Globus pallidus (tissue), 1 donor: ENCODE data around the gene MIAT.
"Not testable (repeated sequence)": the region's sequence is repeated elsewhere in the genome, so short reads cannot be mapped to it uniquely, and the experiment has no call there.

Experiments
- DNase-seq: peaks from one replicate; pipeline ENCODE4 v3.0.0-alpha.2; 2015; ENCODE audit warnings: low spot score

The MIAT gene

GRCh38 chr22:26700462-26700861 lies 43.1 kb downstream of the MIAT start:
- DNase-seq, result no peak

GRCh38 chr22:26700886-26701285 lies 43.5 kb downstream of the MIAT start:
- no peak for DNase-seq

- no peak for DNase-seq
Observed at GRCh38 chr22:26701323-26701722, 43.9 kb downstream of the MIAT start.

GRCh38 chr22:26702906-26703830 lies 45.8 kb downstream of the MIAT start:
- DNase-seq, result no peak

- DNase-seq, result not testable (repeated sequence)
Observed at GRCh38 chr22:26705379-26705778, 48.0 kb downstream of the MIAT start.

GRCh38 chr22:26707090-26707489 lies 49.7 kb downstream of the MIAT start:
- DNase-seq, result no peak

- peak; percentile 14 for DNase-seq
Observed at GRCh38 chr22:26707581-26707980, 50.2 kb downstream of the MIAT start.

GRCh38 chr22:26708256-26709009 lies 51.0 kb downstream of the MIAT start:
- DNase-seq, result no peak

- DNase-seq, result no peak
Observed at GRCh38 chr22:26709617-26710390, 52.4 kb downstream of the MIAT start.

- no peak for DNase-seq
Observed at GRCh38 chr22:26711205-26711963, 54.0 kb downstream of the MIAT start.

- DNase-seq, result no peak
Observed at GRCh38 chr22:26712158-26712557, 54.8 kb downstream of the MIAT start.

- no peak for DNase-seq
Observed at GRCh38 chr22:26713823-26714449, 56.5 kb downstream of the MIAT start.

GRCh38 chr22:26714971-26715370 lies 57.6 kb downstream of the MIAT start:
- DNase-seq, result no peak

- no peak for DNase-seq
Observed at GRCh38 chr22:26715392-26715936, 58.1 kb downstream of the MIAT start.

GRCh38 chr22:26718488-26718887 lies 61.1 kb downstream of the MIAT start:
- DNase-seq, result no peak

GRCh38 chr22:26718905-26719304 lies 61.5 kb downstream of the MIAT start:
- DNase-seq, result no peak

- DNase-seq, result no peak
Observed at GRCh38 chr22:26722159-26722558, 64.8 kb downstream of the MIAT start.

GRCh38 chr22:26724414-26724813 lies 67.0 kb downstream of the MIAT start:
- DNase-seq, result no peak

- no peak for DNase-seq
Observed at GRCh38 chr22:26725012-26725676, 67.8 kb downstream of the MIAT start.
